ENCODE measurements around the gene KIF12.
A peak's percentile ranks its signal among the peaks of the same experiment; 100 is the strongest.

The KIF12 gene

GRCh38 chr9:114119242-114120191, 20.4 kb upstream of the KIF12 start:
- TF ChIP-seq GATA1 (IDR thresholded peaks at IDR 0.05; ENCODE audit: low read depth, low read length) (no peak), POLR2A (IDR thresholded peaks at IDR 0.05; ENCODE audit: low read length) (no peak)
- DNase-seq = no peak

- no peak for TF ChIP-seq GATA1 (IDR thresholded peaks at IDR 0.05; ENCODE audit: low read depth, low read length)
- TF ChIP-seq POLR2A (IDR thresholded peaks at IDR 0.05; ENCODE audit: low read length) = no peak
- DNase-seq = no peak
Observed at GRCh38 chr9:114117996-114118830, 19.1 kb upstream of the KIF12 start.

- TF ChIP-seq POLR2A (IDR thresholded peaks at IDR 0.05; ENCODE audit: low read length) (no peak), GATA1 (IDR thresholded peaks at IDR 0.05; ENCODE audit: low read depth, low read length) (no peak)
- no peak for DNase-seq
Observed at GRCh38 chr9:114117614-114117995, 18.5 kb upstream of the KIF12 start.

GRCh38 chr9:114116126-114116747, 17.1 kb upstream of the KIF12 start:
- no peak for DNase-seq
- TF ChIP-seq POLR2A (IDR thresholded peaks at IDR 0.05; ENCODE audit: low read length) (no peak), GATA1 (IDR thresholded peaks at IDR 0.05; ENCODE audit: low read depth, low read length) (no peak)

- TF ChIP-seq POLR2A (IDR thresholded peaks at IDR 0.05; ENCODE audit: low read length) = no peak
- no peak for TF ChIP-seq GATA1 (IDR thresholded peaks at IDR 0.05; ENCODE audit: low read depth, low read length)
- no peak for DNase-seq
Observed at GRCh38 chr9:114115654-114116125, 16.6 kb upstream of the KIF12 start.

- TF ChIP-seq POLR2A (IDR thresholded peaks at IDR 0.05; ENCODE audit: low read length) (no peak), GATA1 (IDR thresholded peaks at IDR 0.05; ENCODE audit: low read depth, low read length) (no peak)
- no peak for DNase-seq
Observed at GRCh38 chr9:114114364-114114763, 15.3 kb upstream of the KIF12 start.

- no peak for DNase-seq
- TF ChIP-seq POLR2A (IDR thresholded peaks at IDR 0.05; ENCODE audit: low read length) (no peak), GATA1 (IDR thresholded peaks at IDR 0.05; ENCODE audit: low read depth, low read length) (no peak)
Observed at GRCh38 chr9:114112778-114113584, 13.9 kb upstream of the KIF12 start.

- no peak for TF ChIP-seq GATA1 (IDR thresholded peaks at IDR 0.05; ENCODE audit: low read depth, low read length)
- no peak for TF ChIP-seq POLR2A (IDR thresholded peaks at IDR 0.05; ENCODE audit: low read length)
- DNase-seq = no peak
Observed at GRCh38 chr9:114112325-114112724, 13.2 kb upstream of the KIF12 start.

GRCh38 chr9:114110180-114110579, 11.1 kb upstream of the KIF12 start:
- DNase-seq = no peak
- TF ChIP-seq POLR2A (IDR thresholded peaks at IDR 0.05; ENCODE audit: low read length) = no peak
- TF ChIP-seq GATA1 (IDR thresholded peaks at IDR 0.05; ENCODE audit: low read depth, low read length) = no peak

GRCh38 chr9:114109124-114109523, 10.0 kb upstream of the KIF12 start:
- no peak for DNase-seq
- no peak for TF ChIP-seq POLR2A (IDR thresholded peaks at IDR 0.05; ENCODE audit: low read length)
- TF ChIP-seq GATA1 (IDR thresholded peaks at IDR 0.05; ENCODE audit: low read depth, low read length) = no peak

- DNase-seq = peak; percentile 50 to 71
- TF ChIP-seq GATA1 (IDR thresholded peaks at IDR 0.05; ENCODE audit: low read depth, low read length) (no peak), POLR2A (IDR thresholded peaks at IDR 0.05; ENCODE audit: low read length) (no peak)
Observed at GRCh38 chr9:114108016-114108833, 9.1 kb upstream of the KIF12 start.

GRCh38 chr9:114107286-114108001, 8.4 kb upstream of the KIF12 start:
- no peak for TF ChIP-seq GATA1 (IDR thresholded peaks at IDR 0.05; ENCODE audit: low read depth, low read length)
- no peak for TF ChIP-seq POLR2A (IDR thresholded peaks at IDR 0.05; ENCODE audit: low read length)
- no peak for DNase-seq

All from erythroblast (primary cell).